GM18867 (cell line): ENCODE data around the gene MOSMO.

Experiments used
- ATAC-seq: cut with Tn5 transposase; IDR thresholded peaks from one replicate; pipeline ENCODE4 v1.9.1; 2021; ENCODE audit warnings: mild to moderate bottlenecking, moderate library complexity; ENCODE audit not compliant: unreplicated experiment

MOSMO gene

GRCh38 chr16:22130528-22130927, 122.6 kb downstream of the MOSMO start:
- ATAC-seq, result no peak

GRCh38 chr16:22132801-22133200, 124.9 kb downstream of the MOSMO start:
- ATAC-seq, result no peak
